ENCODE measurements around the gene LNPEP.

Gene LNPEP

DNA sequence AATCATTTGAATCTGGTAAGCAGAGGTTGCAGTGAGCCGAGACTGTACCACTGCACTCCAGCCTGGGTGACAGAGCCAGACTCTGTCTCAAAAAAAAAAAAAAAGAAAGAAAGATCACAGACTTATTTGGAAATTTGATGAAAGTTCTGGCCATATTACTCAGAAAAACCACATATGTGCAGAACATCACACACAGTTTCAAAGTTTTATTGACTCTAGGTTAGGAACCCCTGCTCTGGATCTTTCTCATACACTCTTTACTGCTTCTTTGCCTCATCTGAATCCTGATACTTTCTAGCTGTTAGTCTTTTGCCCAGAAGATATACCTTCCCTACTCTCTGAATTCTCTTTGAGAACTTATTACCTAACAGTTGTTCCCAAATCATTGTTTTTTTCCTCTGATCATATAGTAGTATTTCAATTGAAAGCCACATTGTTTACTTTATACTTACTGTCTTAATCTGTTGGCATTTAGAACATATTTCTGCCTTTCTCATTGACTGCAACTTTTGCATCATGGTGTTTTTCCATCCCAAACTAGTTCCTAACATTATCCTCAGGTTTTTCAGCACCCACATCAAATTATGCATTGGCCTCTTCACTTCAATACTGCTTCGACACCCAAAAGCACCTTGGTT lies 68.7 kb downstream of the LNPEP start:
- H3K9ac ChIP-seq (ENCODE audit: insufficient read length), result no peak overlapping the region
- no peak overlapping the region for H3K4me3 ChIP-seq
- H3K27ac ChIP-seq, result no peak overlapping the region
- no peak for DNase-seq (ENCODE audit: low read depth, low spot score)
- no peak for TF ChIP-seq EZH2 (IDR thresholded peaks at IDR 0.05)
- no peak for TF ChIP-seq FOXP2 (optimal IDR thresholded peaks at IDR 0.05; ENCODE audit: control extremely low read depth, extremely low read length, insufficient read depth)
- no peak for TF ChIP-seq POLR2AphosphoS5 (IDR thresholded peaks at IDR 0.05; ENCODE audit: borderline replicate concordance, low read depth, low read length)
- H3K9me3 ChIP-seq (ENCODE audit: low read depth, low read length), result no peaks in the 10 kb centered on the region
- H3K36me3 ChIP-seq (ENCODE audit: insufficient read depth, low read length), result no peaks in the 10 kb centered on the region

DNA sequence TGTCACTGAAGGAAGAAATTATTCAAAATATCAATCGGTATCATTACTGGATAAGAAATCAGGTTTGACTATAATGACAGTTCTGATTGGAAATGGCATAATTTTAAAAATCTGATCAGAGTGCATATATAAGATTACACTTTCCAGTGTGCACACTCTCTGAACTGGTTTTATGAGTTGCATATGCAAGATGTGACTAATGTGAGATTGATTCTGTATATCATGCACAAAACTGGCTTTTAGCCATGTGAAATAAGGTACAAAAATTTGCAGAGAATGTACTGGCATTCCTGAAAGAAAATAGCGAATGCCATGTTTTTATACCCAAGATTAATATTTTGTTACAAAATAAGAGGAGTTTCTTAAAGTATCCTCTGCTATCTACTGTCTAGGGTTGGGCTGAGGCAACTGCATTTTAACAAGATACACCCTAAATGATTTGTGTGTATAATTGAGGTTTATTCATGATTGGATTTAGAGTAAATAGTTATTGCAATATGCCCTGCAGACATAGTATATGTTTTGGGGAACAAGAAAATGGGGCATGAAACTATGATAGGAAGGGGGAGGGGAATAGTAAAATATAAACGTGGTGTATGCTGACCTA lies 70.7 kb downstream of the LNPEP start:
- TF ChIP-seq FOXP2 (optimal IDR thresholded peaks at IDR 0.05; ENCODE audit: control extremely low read depth, extremely low read length, insufficient read depth) (no peak), EZH2 (IDR thresholded peaks at IDR 0.05) (no peak), POLR2AphosphoS5 (IDR thresholded peaks at IDR 0.05; ENCODE audit: borderline replicate concordance, low read depth, low read length) (no peak)
- Histone ChIP-seq H3K4me3 (no peak overlapping the region), H3K9me3 (ENCODE audit: low read depth, low read length) (no peaks in the 10 kb centered on the region), H3K27ac (no peak overlapping the region), H3K36me3 (ENCODE audit: insufficient read depth, low read length) (no peaks in the 10 kb centered on the region), H3K9ac (ENCODE audit: insufficient read length) (no peak overlapping the region)
- DNase-seq (ENCODE audit: low read depth, low spot score), result no peak

DNA sequence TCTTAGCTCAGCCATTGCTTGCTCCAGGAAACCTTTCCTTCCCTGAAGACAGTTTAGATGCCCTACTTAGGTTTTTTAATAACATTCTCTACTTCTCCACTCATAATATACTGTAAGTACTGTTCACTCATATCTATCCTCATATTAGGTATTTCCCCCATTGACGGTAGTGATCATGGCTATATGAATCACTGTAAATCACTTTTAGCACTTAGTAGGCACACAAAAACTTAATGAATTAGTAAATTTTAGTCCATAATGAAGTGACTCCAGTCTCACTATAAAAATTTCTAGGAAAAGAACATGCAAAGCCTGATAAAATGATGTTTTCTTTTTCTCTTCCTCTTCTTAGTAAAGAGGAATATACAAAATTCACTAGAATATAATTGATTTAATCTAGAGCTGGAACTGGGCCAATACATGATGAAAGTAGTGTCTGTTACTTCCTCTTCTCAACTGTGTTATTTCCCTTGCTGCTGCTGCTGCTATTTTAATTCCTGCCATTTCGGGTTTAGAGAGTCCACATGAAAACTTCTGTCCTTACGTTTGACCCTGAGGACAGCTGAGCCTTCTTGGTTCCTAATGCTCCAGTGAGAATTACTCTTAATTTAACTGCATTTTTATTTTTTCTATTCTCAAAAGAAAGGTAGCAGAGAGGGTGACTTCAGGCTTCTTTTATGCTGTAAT lies 73.5 kb downstream of the LNPEP start:
- no peak overlapping the region for H3K9ac ChIP-seq (ENCODE audit: insufficient read length)
- no peaks in the 10 kb centered on the region for H3K36me3 ChIP-seq (ENCODE audit: insufficient read depth, low read length)
- H3K9me3 ChIP-seq (ENCODE audit: low read depth, low read length), result no peaks in the 10 kb centered on the region
- TF ChIP-seq FOXP2 (optimal IDR thresholded peaks at IDR 0.05; ENCODE audit: control extremely low read depth, extremely low read length, insufficient read depth) (no peak), POLR2AphosphoS5 (IDR thresholded peaks at IDR 0.05; ENCODE audit: borderline replicate concordance, low read depth, low read length) (no peak), EZH2 (IDR thresholded peaks at IDR 0.05) (no peak)
- H3K27ac ChIP-seq, result no peak overlapping the region
- H3K4me3 ChIP-seq, result no peak overlapping the region
- peak; percentile 42 for DNase-seq (ENCODE audit: low read depth, low spot score)

DNA sequence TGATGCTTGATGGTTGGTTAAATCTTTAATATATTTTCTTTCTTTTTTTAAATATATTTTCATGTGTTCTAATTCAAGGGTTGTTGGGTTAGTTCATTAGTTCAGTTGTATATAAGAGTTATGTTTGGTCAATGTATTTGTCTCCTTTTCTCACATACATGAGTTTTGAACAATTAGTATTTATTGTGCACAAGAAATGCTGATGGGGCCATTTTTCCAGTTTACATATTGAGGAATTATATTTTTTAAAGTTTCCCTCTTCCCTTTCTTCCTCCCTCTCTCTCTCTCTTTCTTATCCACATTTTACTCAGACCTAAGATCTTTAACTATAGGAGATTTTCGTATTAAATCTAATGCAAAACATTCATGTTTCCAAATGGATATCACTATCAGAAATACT lies 74.0 kb downstream of the LNPEP start:
- Histone ChIP-seq H3K9ac (ENCODE audit: insufficient read length) (no peak overlapping the region), H3K27ac (no peak overlapping the region), H3K4me3 (no peak overlapping the region), H3K9me3 (ENCODE audit: low read depth, low read length) (no peaks in the 10 kb centered on the region), H3K36me3 (ENCODE audit: insufficient read depth, low read length) (no peaks in the 10 kb centered on the region)
- no peak for TF ChIP-seq POLR2AphosphoS5 (IDR thresholded peaks at IDR 0.05; ENCODE audit: borderline replicate concordance, low read depth, low read length)
- TF ChIP-seq FOXP2 (optimal IDR thresholded peaks at IDR 0.05; ENCODE audit: control extremely low read depth, extremely low read length, insufficient read depth), result no peak
- TF ChIP-seq EZH2 (IDR thresholded peaks at IDR 0.05), result no peak
- no peak for DNase-seq (ENCODE audit: low read depth, low spot score)

DNA sequence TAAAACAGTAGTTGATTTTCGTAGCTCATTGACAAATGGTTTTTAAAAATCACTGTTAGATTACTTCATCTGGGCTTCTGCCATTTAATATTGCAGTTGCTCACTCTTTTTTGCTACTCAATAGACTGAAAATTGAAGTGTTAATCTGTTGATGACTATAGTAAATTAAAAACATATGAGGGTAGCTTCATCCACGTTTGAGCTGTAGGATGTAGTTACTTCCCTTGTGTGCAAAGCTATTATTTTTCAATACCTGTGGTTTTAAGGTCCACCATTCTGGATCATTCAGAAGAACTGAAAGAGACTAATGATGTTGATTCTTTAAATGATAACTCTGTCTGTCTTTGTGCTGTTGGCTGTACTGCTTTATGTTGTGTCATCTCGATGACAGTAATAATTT lies 74.7 kb downstream of the LNPEP start:
- DNase-seq (ENCODE audit: low read depth, low spot score), result no peak
- Histone ChIP-seq H3K9ac (ENCODE audit: insufficient read length) (no peak overlapping the region), H3K27ac (no peak overlapping the region), H3K4me3 (no peak overlapping the region), H3K36me3 (ENCODE audit: insufficient read depth, low read length) (no peaks in the 10 kb centered on the region), H3K9me3 (ENCODE audit: low read depth, low read length) (no peaks in the 10 kb centered on the region)
- no peak for TF ChIP-seq EZH2 (IDR thresholded peaks at IDR 0.05)
- no peak for TF ChIP-seq POLR2AphosphoS5 (IDR thresholded peaks at IDR 0.05; ENCODE audit: borderline replicate concordance, low read depth, low read length)
- no peak for TF ChIP-seq FOXP2 (optimal IDR thresholded peaks at IDR 0.05; ENCODE audit: control extremely low read depth, extremely low read length, insufficient read depth)

DNA sequence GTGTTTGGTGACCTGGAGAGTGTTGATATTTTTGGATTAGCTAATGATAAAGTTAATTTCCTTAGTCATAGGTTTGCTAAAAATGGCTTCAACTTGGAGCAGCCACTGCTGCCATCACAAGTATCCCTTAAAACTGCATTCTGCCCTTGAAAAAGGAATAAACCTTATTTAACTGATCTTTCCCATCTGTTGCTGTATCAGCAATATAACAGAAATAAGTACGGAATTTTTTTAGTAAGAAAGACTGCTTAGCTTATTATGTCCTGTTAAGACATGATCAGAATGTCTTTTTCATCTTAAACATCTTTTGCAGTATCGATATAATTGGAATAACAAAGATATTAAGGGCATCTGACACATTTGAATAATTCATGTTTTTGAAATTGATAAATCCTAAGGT lies 75.7 kb downstream of the LNPEP start:
- Histone ChIP-seq H3K36me3 (ENCODE audit: insufficient read depth, low read length) (no peaks in the 10 kb centered on the region), H3K9me3 (ENCODE audit: low read depth, low read length) (no peaks in the 10 kb centered on the region), H3K9ac (ENCODE audit: insufficient read length) (no peak overlapping the region), H3K4me3 (no peak overlapping the region), H3K27ac (no peak overlapping the region)
- TF ChIP-seq POLR2AphosphoS5 (IDR thresholded peaks at IDR 0.05; ENCODE audit: borderline replicate concordance, low read depth, low read length) (no peak), FOXP2 (optimal IDR thresholded peaks at IDR 0.05; ENCODE audit: control extremely low read depth, extremely low read length, insufficient read depth) (no peak)
- DNase-seq (ENCODE audit: low read depth, low spot score), result no peak

DNA sequence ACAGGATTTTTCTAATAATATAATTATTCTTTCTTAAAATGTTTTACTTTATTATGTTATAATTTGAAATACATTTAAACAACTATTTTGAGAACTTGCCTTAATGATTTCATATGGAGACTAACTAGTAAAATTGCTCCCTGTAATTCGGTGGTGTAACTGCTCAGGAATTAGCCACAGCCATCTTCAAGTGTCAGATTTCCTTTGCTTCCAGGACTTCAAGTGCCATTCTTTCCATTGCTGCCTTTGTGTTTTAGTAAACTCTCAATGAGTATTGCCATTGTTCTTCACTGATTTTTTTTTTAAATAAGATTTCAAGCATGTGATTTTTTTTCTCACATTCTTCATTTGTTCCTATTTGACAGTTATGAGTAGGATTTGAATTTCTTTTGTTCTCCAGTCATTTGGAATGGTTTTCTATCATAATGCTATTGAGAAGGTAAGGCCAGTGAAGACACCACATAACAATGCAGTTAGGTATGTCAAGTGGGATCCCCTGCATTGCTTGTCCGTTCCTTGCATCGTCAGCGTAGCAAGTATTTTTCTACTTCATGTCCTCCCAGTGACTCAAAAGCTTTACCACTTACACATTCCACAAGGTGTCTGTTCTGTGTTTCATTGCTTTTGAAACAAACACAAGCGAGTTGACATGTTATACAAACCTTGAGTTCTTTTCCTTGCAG lies 83.7 kb downstream of the LNPEP start:
- H3K36me3 ChIP-seq (ENCODE audit: insufficient read depth, low read length), result no peaks in the 10 kb centered on the region
- no peak overlapping the region for H3K27ac ChIP-seq
- H3K4me3 ChIP-seq, result no peak overlapping the region
- DNase-seq (ENCODE audit: low read depth, low spot score), result no peak
- TF ChIP-seq FOXP2 (optimal IDR thresholded peaks at IDR 0.05; ENCODE audit: control extremely low read depth, extremely low read length, insufficient read depth) (no peak), POLR2AphosphoS5 (IDR thresholded peaks at IDR 0.05; ENCODE audit: borderline replicate concordance, low read depth, low read length) (no peak), EZH2 (IDR thresholded peaks at IDR 0.05) (no peak)
- no peak overlapping the region for H3K9ac ChIP-seq (ENCODE audit: insufficient read length)
- H3K9me3 ChIP-seq (ENCODE audit: low read depth, low read length), result no peaks in the 10 kb centered on the region

DNA sequence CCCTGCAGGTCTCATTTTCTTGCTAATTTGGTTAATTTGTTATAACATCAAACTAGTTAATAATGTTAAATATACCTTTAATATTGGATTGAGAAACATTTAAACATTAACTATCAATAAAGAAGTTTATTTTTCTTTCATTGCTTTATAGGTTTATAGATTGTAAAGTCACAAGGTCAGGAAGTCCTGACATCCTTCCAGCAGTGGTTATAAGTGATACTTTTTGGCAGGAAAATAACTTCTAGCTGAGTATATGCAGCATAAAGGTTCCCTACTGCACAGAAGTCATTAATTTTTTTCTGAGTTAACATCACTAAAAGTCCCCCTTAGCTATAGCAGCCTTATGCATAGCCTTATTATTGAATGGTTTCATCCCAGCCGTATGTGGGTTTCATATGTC lies 85.5 kb downstream of the LNPEP start:
- DNase-seq (ENCODE audit: low read depth, low spot score), result no peak
- no peaks in the 10 kb centered on the region for H3K9me3 ChIP-seq (ENCODE audit: low read depth, low read length)
- H3K27ac ChIP-seq, result no peak overlapping the region
- no peak for TF ChIP-seq EZH2 (IDR thresholded peaks at IDR 0.05)
- no peak for TF ChIP-seq FOXP2 (optimal IDR thresholded peaks at IDR 0.05; ENCODE audit: control extremely low read depth, extremely low read length, insufficient read depth)
- no peak overlapping the region for H3K9ac ChIP-seq (ENCODE audit: insufficient read length)
- no peaks in the 10 kb centered on the region for H3K36me3 ChIP-seq (ENCODE audit: insufficient read depth, low read length)
- H3K4me3 ChIP-seq, result no peak overlapping the region

All from SK-N-MC (cell line).